ENCODE results near the gene GALNT2.

The GALNT2 gene

DNA sequence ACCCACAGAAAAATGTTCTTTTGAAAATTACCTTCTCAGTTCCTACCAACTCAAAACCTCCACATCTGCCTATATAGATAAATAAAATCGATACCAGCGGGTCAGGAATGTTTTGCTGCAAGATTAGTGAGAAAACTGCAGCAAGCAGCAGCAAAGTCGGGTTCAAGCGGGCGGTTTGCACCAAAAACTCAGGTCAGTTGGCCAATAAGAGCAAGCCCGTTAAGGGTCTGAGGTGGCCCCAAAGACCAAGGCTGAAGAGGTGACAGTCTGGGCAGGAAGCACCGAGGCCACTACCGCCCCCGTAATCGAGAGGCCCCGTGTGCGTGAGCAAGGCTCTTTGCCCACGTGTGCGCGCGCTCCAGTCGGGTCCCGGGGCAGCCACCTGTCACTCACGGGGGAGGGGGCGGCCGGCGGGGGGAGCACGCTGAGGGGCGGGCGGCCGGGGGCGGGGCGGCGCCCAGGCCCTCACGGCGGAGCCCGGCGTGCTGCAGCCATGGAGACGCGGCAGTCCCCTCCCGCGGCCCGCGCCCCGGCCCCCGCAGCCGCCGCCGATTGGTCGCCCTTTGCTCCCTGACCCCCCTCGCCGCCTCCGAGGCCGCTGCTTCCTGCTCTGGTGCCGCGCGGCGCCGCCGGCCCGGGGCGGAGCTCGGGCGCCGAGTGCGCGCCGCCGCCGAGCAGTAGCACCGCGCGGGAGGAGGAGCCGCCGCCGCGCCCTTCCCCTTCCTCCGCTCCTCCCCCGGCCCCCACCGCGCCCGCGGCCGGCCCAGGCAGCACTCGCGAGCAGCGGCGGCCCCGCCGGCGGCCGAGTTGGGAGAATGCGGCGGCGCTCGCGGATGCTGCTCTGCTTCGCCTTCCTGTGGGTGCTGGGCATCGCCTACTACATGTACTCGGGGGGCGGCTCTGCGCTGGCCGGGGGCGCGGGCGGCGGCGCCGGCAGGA is at the start of gene GALNT2:
Gene GALNT2 (plus strand): TSS at position 773 of the 939 bp plus-strand sequence. CDS start 43 bp downstream, at position 816.
- peak; percentile 85 to 89 for DNase-seq (ENCODE audit: low read depth in 2 of 2)

DNA sequence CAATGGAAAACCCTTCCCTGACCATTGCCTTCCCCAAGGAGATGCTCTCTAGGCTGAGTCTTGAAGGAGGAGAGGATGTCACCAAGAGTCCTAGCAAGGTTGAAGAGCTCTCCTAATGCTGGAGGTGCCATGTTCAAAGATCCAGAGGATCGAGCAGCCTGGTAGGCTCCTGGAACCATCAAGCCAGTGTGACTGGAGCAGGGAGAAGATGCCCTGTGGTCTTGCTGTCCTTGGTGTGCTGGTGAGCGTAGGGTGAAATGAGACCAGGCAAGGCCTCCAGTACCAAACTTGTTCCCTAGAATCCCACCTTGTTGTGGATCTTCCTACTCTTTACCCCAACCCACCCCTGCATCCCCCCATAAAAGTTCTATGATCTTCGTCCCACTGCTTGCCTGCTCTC is 46.6 kb upstream of the GALNT2 start:
- no peak for DNase-seq (ENCODE audit: low read depth in 2 of 2)

DNA sequence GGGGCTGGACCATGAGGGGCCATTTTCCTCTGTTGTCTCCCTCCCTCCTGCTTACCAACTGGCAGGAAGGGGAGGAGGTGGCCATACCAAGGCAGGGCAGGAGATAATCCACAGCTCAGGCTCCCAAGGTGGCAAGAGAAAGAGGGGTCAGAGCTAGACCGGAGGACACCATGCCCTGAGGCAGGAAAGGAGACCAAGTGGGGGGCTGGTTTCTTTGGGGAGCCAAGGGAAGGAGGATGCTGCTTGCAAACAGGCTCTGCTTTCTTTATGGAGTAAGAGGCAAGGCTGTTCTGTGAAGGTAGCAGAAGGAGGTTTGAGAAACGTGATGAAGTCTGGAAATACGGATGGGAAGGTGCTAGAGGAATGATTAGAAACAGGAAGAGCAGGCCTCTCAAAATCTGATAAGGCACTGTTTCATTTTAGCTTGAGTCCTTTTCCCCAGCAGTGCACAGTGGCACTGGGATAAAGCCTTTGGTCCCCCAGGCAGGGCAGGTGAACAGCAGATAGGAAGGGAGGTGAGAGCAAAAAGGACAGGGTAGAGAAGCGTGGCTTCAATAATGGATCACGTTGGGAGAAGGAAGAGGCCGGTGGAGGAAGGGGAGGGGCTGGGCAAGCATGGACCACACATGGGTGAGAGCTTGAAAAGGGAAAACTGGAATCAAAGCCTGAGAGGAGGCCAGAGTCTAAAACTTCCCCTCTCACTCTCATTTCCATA is 44.2 kb upstream of the GALNT2 start:
- DNase-seq (ENCODE audit: low read depth in 2 of 2): no peak

GRCh38 chr1:230025686-230026085 is 41.4 kb upstream of the GALNT2 start:
- DNase-seq (ENCODE audit: low read depth in 2 of 2): no peak

DNA sequence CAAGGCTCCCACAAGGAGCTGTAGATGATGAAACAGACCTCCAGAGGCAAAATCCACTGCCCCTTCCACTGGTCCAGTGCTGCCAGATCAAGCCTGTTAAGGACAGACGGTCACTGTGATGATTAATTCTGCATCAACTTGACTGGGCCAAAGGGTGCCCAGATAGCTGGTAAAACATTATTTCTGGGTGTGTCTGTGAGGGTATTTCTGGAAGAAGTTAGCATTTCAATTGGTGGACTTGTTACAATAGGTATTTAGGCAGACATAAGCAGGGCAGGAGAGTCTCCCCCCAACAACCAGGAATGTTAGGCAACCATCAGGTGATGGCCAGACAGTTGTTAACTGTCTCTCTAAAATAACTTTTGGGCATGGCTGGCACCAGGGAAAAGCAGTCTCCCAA is 40.9 kb upstream of the GALNT2 start:
- DNase-seq (ENCODE audit: low read depth in 2 of 2): no peak

GRCh38 chr1:230026572-230026971 is 40.5 kb upstream of the GALNT2 start:
- DNase-seq (ENCODE audit: low read depth in 2 of 2): no peak

DNA sequence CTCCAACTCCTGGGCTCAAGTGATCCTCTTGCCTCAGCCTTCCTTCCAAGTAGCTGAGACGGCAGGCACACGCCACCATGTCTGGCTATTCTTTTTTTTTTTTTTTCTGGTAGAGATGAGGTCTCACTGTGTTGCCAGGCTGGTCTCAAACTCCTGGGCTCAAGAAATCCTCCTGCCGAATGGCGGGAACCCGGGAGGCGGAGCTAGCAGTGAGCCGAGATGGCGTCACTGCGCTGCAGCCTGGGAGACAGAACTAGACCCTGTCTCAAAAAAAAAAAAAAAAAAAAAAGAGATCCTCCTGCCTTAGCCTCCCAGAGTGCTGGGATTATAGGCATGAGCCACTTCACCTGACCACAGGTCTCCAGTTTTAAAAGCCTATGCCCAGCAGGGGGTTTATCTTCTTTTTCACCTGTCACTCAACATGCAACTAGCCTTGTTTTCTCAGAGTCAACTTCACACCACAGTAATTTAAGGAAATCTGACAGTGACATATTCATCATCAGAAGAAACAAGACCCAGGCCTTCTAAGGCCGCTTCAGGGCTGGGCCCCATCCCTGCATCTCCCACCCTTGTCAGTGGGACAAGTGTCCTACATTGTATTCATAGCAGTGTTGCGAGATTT is 38.3 kb upstream of the GALNT2 start:
- no peak for DNase-seq (ENCODE audit: low read depth in 2 of 2)

DNA sequence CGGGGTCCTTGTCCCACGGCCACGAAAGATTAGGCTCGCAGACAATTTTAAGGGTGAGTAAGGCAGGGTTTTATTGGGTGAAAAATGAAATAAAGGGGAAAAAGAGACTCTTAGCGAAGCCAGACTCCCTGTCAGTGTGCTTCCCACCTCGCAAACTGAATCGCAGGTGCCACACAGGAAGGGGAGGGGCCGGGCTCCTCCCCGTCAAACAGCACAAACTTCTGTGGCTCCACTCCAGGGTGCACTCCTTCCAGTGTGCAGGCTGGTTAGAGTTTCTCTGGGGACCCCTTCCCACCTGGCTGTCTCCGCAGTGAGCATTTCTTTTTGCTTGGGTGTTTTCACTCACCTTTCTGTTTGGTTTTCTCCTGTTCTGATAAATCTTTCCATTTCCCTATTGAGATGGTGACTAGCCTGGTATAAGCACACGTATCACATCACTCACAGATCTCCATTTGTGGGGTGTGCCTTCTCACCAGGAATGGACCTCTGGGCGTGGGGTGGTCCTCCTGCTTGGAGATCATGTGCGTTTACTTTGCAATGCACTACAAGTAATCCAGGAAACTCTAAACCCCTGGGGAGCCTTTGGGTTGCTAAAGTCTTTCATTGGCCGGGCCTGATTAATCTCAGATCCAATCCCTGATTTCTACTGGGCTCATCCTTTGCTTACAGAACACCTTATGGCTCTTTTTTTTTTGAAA is 37.6 kb upstream of the GALNT2 start:
- DNase-seq (ENCODE audit: low read depth in 2 of 2): no peak

GRCh38 chr1:230030122-230030821 is 36.8 kb upstream of the GALNT2 start:
- DNase-seq (ENCODE audit: low read depth in 2 of 2): no peak

- no peak for DNase-seq (ENCODE audit: low read depth in 2 of 2)
Measured at GRCh38 chr1:230031131-230031530, 35.9 kb upstream of the GALNT2 start.

DNA sequence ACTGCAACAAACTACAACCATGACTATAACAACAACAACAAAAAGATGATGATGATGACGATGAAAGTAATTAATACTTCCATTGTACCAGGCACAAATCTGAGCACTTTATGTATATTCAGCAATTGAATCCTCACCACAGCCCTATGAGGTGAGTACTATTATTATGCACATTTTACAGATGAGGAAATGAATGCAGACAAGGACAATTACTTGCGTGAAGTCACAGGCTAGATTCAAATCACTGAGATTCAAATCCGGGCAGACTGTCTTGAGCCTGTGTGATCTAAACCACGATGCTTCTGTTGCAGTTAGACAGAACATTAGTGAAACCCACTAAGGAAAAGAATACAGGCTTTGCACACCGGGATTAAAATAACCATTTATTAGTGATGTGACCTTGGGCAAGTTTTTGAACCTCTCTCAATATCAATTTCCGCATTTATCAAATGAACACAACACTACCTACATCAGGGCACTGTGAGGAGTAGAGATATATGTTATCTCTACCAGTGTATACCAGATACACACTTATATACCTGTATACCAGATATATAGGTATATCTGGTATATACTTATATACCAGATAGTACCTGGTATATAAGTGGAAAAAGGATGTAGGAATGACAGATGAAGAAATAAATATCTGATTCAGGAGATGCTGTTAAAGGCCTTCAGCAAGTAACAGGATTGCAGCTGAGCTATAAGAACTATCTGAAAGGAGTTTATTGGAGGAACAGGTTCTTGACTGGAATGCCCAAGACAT is 34.3 kb upstream of the GALNT2 start:
- no peak for DNase-seq (ENCODE audit: low read depth in 2 of 2)

GRCh38 chr1:230037261-230037660 is 29.8 kb upstream of the GALNT2 start:
- DNase-seq (ENCODE audit: low read depth in 2 of 2): no peak

- no peak for DNase-seq (ENCODE audit: low read depth in 2 of 2)
Measured at GRCh38 chr1:230040440-230040839, 26.6 kb upstream of the GALNT2 start.

GRCh38 chr1:230043081-230043480 is 24.0 kb upstream of the GALNT2 start:
- DNase-seq (ENCODE audit: low read depth in 2 of 2): no peak

- no peak for DNase-seq (ENCODE audit: low read depth in 2 of 2)
Measured at GRCh38 chr1:230044729-230045128, 22.3 kb upstream of the GALNT2 start.

GRCh38 chr1:230047114-230047865 is 19.7 kb upstream of the GALNT2 start:
- DNase-seq (ENCODE audit: low read depth in 2 of 2): no peak

DNA sequence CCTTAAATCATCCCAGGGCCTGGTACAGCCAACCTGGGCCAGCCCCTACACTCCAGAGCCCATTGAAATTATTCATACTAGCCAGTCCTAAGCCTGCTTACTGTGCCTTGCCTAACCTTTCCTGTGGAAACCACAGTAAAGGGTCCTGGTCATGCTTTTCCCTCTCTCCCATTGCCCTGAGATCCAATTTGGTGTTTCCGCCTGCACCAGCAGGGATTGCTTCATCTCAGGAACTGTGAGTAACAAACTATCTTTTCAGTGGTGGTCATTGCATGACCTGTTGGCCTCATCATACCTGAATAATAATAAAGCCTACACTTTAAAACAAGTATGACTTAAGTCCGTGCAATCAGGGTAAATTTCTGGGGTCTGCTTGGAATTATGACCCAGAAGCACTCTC is 18.7 kb upstream of the GALNT2 start:
- no peak for DNase-seq (ENCODE audit: low read depth in 2 of 2)

- no peak for DNase-seq (ENCODE audit: low read depth in 2 of 2)
Measured at GRCh38 chr1:230048922-230049321, 18.1 kb upstream of the GALNT2 start.

- no peak for DNase-seq (ENCODE audit: low read depth in 2 of 2)
Measured at GRCh38 chr1:230049731-230050130, 17.3 kb upstream of the GALNT2 start.
